Panc1 (cell line): Measurements from ENCODE around the gene RTL5. TPM values are rescaled to one million over a fixed set of nuclear protein-coding genes. Genes with fewer than 3 reads are reported as not detected.

Source experiments
- ATAC-seq: fragments of 200-7000 bp; cut with Tn5 transposase; 2 replicates; pipeline ENCODE4 v1.9.1; 2020; ENCODE audit warnings: mild to moderate bottlenecking, moderate library complexity
- BruUV-seq: library from RNA; stranded (reverse); fragments of 400-500 nt; replicated peaks from 2 replicates; lab custom pipeline; 2021; lab: Mats Ljungman, UMichigan
- CTCF ChIA-PET: fragments of 300-600 bp; sonication (Branson Sonifier 250); formaldehyde crosslinking; loops from one replicate; lab custom pipeline; 2022; ENCODE audit warnings: antibody characterized with exemption; lab: Charles Lee
- POLR2A ChIA-PET: fragments of 300-600 bp; sonication (Branson Sonifier 250); formaldehyde crosslinking; loops from one replicate; lab custom pipeline; 2022; ENCODE audit warnings: antibody characterized with exemption; lab: Charles Lee
- DNase-seq: peaks from one replicate; pipeline ENCODE4 v3.0.0-alpha.2; 2010; ENCODE audit warnings: low read depth, low spot score
- H3K27ac ChIP-seq: 2 replicates; pipeline ENCODE4 v1.5.1; 2011; ENCODE audit warnings: mild to moderate bottlenecking, low read length, inconsistent platforms
- H3K27me3 ChIP-seq: fragments of 200-500 bp; sonication (Bioruptor generic); 2 replicates; pipeline ENCODE4 v1.6.0; 2014; ENCODE audit warnings: low read length, inconsistent platforms; ENCODE audit not compliant: control insufficient read depth, insufficient read depth
- H3K36me3 ChIP-seq: fragments of 200-500 bp; sonication (Bioruptor generic); 2 replicates; pipeline ENCODE4 v1.5.1; 2014; ENCODE audit warnings: inconsistent platforms, mild to moderate bottlenecking, low read length, moderate library complexity; ENCODE audit not compliant: control insufficient read depth, insufficient read depth
- H3K4me1 ChIP-seq: 2 replicates; pipeline ENCODE4 v1.5.1; 2011; ENCODE audit warnings: inconsistent platforms, mild to moderate bottlenecking, low read length, moderate library complexity; ENCODE audit not compliant: control insufficient read depth, insufficient read depth
- H3K4me3 ChIP-seq, 2 experiments: 2 replicates each; pipeline ENCODE4 v1.5.1; 2011 to 2012; ENCODE audit warnings: low read depth in 2 of 2, low read length in 2 of 2, mild to moderate bottlenecking in 2 of 2, inconsistent platforms in 1 of 2, moderate library complexity in 1 of 2
- H3K9me3 ChIP-seq: fragments of 200-500 bp; sonication (Bioruptor generic); 2 replicates; pipeline ENCODE4 v1.5.1; 2014; ENCODE audit warnings: low read depth, mild to moderate bottlenecking, inconsistent platforms, low read length, moderate library complexity; ENCODE audit not compliant: control insufficient read depth, insufficient read depth
- POLR2AphosphoS5 ChIP-seq: IDR thresholded peaks from 2 replicates; pipeline ENCODE4 v1.6.1; 2012; ENCODE audit warnings: mild to moderate bottlenecking, low read depth, low read length, moderate library complexity
- SIN3A ChIP-seq: IDR thresholded peaks from 2 replicates; pipeline ENCODE4 v1.6.1; 2012; ENCODE audit warnings: low read depth, mild to moderate bottlenecking, low read length, moderate library complexity, borderline replicate concordance; ENCODE audit not compliant: insufficient read depth
- TCF7L2 ChIP-seq: IDR thresholded peaks from 2 replicates; pipeline ENCODE4 v1.6.1; 2011; ENCODE audit warnings: mild to moderate bottlenecking, low read depth, low read length, inconsistent platforms
- in situ Hi-C: cut with HindIII; loops from 2 replicates; pipeline ENCODE4 v1.10.0; 2016; ENCODE audit warnings: low sequenced_read_pairs, low pct_unique_long_range_greater_than_20kb
- intact Hi-C: fragments of 100-400 bp; cut with micrococcal nuclease; formaldehyde crosslinking; loops from one replicate; pipeline ENCODE4 v1.10.0; 2022; ENCODE audit not compliant: unreplicated experiment
- total RNA-seq: library from RNA; stranded (reverse); gene quantifications from one replicate; pipeline ENCODE4 v1.2.1, GENCODE V29; 2021; ENCODE audit not compliant: unreplicated experiment
- TF ChIP-seq, protein P1 (sequence below): fragments of 450-650 bp; IDR thresholded peaks from 2 replicates; pipeline ENCODE4 v1.5.1; 2017; ENCODE audit warnings: mild to moderate bottlenecking
- TF ChIP-seq, protein P2 (sequence below), 2 experiments: IDR thresholded peaks; 2 replicates each; pipeline ENCODE4 v1.6.1; 2011 to 2012; ENCODE audit warnings: low read depth in 2 of 2, control low read depth in 1 of 2, low read length in 1 of 2, mild to moderate bottlenecking in 1 of 2, moderate library complexity in 1 of 2; ENCODE audit not compliant: insufficient read depth in 1 of 2

RTL5 gene
- total RNA-seq, 1 experiment from 2014 or later = 11.0 TPM

DNA sequence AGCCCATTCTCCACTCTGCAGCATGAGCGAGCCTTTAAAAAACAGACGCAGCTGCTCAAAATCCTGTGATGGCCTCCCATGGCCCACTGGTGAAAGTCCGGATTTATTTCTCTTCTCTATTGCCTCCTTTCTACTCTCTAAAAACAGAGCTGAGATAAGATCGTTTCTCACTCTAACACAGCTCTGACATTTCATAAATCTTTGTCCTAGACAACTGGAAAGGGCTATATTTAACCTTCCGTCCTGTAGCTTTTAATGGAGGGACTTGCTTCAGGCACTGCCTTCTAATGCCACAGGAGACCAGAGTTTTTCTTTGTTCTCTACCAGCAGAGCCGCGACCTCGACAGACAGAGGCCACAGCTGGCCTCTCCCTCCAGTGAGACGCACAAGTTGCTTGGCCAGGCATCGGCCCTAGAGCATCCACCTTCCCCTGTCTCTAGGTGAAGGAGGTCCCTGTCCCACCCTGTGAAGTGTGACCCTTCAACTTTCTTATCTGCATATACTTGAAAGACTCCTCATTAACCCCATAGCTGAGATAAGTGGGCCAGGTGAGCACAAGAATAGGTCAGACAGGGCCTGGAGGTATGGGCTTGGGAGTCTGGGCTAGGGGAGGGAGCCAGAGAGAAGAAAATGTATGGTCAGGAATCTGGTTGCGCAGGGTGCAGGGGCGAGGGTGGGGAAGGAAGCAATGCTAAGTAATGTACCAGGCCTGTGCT lies 50.0 kb downstream of the RTL5 start:
- ATAC-seq (no peak), DNase-seq (no peak)
- Histone ChIP-seq H3K27me3 (no peaks in the 10 kb centered on the region), H3K36me3 (no peaks in the 10 kb centered on the region), H3K4me3 (no peak overlapping the region), H3K4me1 (no peaks in the 10 kb centered on the region), H3K9me3 (no peaks in the 10 kb centered on the region), H3K27ac (no peak overlapping the region)
- BruUV-seq = no TSS peak
- intact Hi-C loops = no loop called here
- ChIA-PET POLR2A (no interaction called here), CTCF (no interaction called here)
- in situ Hi-C loops = no loop called here
- no peak for TF ChIP-seq TCF7L2
- TF ChIP-seq, protein P1, sequence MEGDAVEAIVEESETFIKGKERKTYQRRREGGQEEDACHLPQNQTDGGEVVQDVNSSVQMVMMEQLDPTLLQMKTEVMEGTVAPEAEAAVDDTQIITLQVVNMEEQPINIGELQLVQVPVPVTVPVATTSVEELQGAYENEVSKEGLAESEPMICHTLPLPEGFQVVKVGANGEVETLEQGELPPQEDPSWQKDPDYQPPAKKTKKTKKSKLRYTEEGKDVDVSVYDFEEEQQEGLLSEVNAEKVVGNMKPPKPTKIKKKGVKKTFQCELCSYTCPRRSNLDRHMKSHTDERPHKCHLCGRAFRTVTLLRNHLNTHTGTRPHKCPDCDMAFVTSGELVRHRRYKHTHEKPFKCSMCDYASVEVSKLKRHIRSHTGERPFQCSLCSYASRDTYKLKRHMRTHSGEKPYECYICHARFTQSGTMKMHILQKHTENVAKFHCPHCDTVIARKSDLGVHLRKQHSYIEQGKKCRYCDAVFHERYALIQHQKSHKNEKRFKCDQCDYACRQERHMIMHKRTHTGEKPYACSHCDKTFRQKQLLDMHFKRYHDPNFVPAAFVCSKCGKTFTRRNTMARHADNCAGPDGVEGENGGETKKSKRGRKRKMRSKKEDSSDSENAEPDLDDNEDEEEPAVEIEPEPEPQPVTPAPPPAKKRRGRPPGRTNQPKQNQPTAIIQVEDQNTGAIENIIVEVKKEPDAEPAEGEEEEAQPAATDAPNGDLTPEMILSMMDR = no peak
- TF ChIP-seq, protein P2, sequence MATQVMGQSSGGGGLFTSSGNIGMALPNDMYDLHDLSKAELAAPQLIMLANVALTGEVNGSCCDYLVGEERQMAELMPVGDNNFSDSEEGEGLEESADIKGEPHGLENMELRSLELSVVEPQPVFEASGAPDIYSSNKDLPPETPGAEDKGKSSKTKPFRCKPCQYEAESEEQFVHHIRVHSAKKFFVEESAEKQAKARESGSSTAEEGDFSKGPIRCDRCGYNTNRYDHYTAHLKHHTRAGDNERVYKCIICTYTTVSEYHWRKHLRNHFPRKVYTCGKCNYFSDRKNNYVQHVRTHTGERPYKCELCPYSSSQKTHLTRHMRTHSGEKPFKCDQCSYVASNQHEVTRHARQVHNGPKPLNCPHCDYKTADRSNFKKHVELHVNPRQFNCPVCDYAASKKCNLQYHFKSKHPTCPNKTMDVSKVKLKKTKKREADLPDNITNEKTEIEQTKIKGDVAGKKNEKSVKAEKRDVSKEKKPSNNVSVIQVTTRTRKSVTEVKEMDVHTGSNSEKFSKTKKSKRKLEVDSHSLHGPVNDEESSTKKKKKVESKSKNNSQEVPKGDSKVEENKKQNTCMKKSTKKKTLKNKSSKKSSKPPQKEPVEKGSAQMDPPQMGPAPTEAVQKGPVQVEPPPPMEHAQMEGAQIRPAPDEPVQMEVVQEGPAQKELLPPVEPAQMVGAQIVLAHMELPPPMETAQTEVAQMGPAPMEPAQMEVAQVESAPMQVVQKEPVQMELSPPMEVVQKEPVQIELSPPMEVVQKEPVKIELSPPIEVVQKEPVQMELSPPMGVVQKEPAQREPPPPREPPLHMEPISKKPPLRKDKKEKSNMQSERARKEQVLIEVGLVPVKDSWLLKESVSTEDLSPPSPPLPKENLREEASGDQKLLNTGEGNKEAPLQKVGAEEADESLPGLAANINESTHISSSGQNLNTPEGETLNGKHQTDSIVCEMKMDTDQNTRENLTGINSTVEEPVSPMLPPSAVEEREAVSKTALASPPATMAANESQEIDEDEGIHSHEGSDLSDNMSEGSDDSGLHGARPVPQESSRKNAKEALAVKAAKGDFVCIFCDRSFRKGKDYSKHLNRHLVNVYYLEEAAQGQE (IDR thresholded peaks at IDR 0.05; ENCODE audit: insufficient read depth in 1 of 2, low read depth in 2 of 2, low read length in 1 of 2) = no peak
- no peak for TF ChIP-seq SIN3A
- no peak for TF ChIP-seq POLR2AphosphoS5

DNA sequence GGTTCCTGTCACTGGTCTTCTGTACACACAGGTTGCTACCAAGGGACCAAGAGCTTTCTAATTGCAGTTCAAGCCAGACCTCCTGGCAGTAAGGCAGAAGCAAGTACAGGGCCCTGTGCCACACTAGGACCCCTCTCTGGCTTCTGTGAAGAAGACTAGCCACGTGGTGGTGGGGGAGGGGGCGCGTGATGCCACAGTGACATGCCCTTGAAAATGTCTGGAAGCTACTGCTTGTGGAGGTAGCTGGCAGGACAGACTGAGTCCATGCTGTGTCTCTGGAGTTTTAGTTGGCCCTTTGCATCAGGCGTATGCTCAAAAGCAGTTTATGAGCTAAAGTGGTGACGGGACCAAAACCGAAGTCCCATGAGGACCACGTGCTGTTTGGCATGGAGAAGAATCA lies 50.9 kb downstream of the RTL5 start:
- Histone ChIP-seq H3K36me3 (no peaks in the 10 kb centered on the region), H3K4me3 (no peak overlapping the region), H3K4me1 (no peaks in the 10 kb centered on the region), H3K9me3 (no peaks in the 10 kb centered on the region), H3K27me3 (no peaks in the 10 kb centered on the region), H3K27ac (no peak overlapping the region)
- no peak for ATAC-seq
- no TSS peak for BruUV-seq
- CTCF ChIA-PET = interaction anchor here (0.8 kb wide), 1 partner anchor 60 kb away, joined by 3 read pairs; no protein-coding TSS in a partner anchor
- no peak for DNase-seq
- intact Hi-C loops (no loop called here), in situ Hi-C loops (no loop called here)
- POLR2A ChIA-PET = no interaction called here
- TF ChIP-seq, protein P2 (IDR thresholded peaks at IDR 0.05; ENCODE audit: insufficient read depth in 1 of 2, low read depth in 2 of 2, low read length in 1 of 2) = no peak
- TF ChIP-seq, protein P1 = no peak
- TF ChIP-seq POLR2AphosphoS5 = no peak
- TF ChIP-seq SIN3A = no peak
- TF ChIP-seq TCF7L2 = no peak
